Brain microvascular endothelial cell (primary cell): ENCODE measurements around the gene THBS2.

Experiments used
- DNase-seq: peaks from one replicate; pipeline ENCODE4 v3.0.0-alpha.2; 2020
- H3K27ac ChIP-seq: fragments of 250-450 bp; sonication (Bioruptor Pico); 2 replicates; pipeline ENCODE4 v1.5.1; 2020; ENCODE audit warnings: mild to moderate bottlenecking, moderate library complexity
- H3K27me3 ChIP-seq: fragments of 250-450 bp; sonication (Bioruptor Pico); replicated peaks from 2 replicates; pipeline ENCODE4 v1.5.1; 2020; ENCODE audit warnings: mild to moderate bottlenecking
- H3K36me3 ChIP-seq: fragments of 250-450 bp; sonication (Bioruptor Pico); replicated peaks from 2 replicates; pipeline ENCODE4 v1.5.1; 2020; ENCODE audit warnings: mild to moderate bottlenecking
- H3K4me3 ChIP-seq: 2 replicates; pipeline ENCODE4 v1.5.1; 2011; ENCODE audit warnings: low read depth, mild to moderate bottlenecking, control low read depth, low read length, moderate library complexity
- CTCF ChIP-seq: IDR thresholded peaks from 2 replicates; pipeline ENCODE4 v1.5.1; 2011; ENCODE audit warnings: low read depth, mild to moderate bottlenecking, moderate library complexity, low read length, control low read depth, inconsistent platforms; ENCODE audit errors: missing control alignments
- in situ Hi-C: cut with HindIII; loops from 2 replicates; pipeline ENCODE4 v1.10.0; 2017; ENCODE audit warnings: low sequenced_read_pairs, low pct_ligation_motif_present

Gene THBS2

GRCh38 chr6:169190144-169190584 lies 63.5 kb downstream of the THBS2 start:
- no peaks in the 10 kb centered on the region for H3K36me3 ChIP-seq
- TF ChIP-seq CTCF: no peak
- in situ Hi-C loops: no loop called here
- H3K27me3 ChIP-seq: no peaks in the 10 kb centered on the region
- H3K27ac ChIP-seq: peak overlapping the region; percentile 57
- peak; percentile 83 for DNase-seq
- H3K4me3 ChIP-seq: no peak overlapping the region

- Histone ChIP-seq H3K27ac (peak overlapping the region; percentile 57), H3K36me3 (no peaks in the 10 kb centered on the region), H3K27me3 (no peaks in the 10 kb centered on the region), H3K4me3 (no peak overlapping the region)
- no peak for TF ChIP-seq CTCF
- in situ Hi-C loops: no loop called here
- no peak for DNase-seq
Measured at GRCh38 chr6:169189686-169190085, 64.0 kb downstream of the THBS2 start.

- no peak overlapping the region for H3K4me3 ChIP-seq
- in situ Hi-C loops: no loop called here
- no peaks in the 10 kb centered on the region for H3K36me3 ChIP-seq
- no peak for DNase-seq
- no peak overlapping the region for H3K27ac ChIP-seq
- H3K27me3 ChIP-seq: no peaks in the 10 kb centered on the region
- TF ChIP-seq CTCF: no peak
Measured at GRCh38 chr6:169189182-169189581, 64.5 kb downstream of the THBS2 start.

GRCh38 chr6:169188475-169188874 lies 65.2 kb downstream of the THBS2 start:
- no peak for TF ChIP-seq CTCF
- H3K4me3 ChIP-seq: no peak overlapping the region

GRCh38 chr6:169188051-169188470 lies 65.6 kb downstream of the THBS2 start:
- in situ Hi-C loops: no loop called here

More at GRCh38 chr6:169188475-169188874, 65.2 kb downstream of the THBS2 start:
- peak; percentile 88 for DNase-seq
- H3K27ac ChIP-seq: peak overlapping the region; percentile 37
- no peaks in the 10 kb centered on the region for H3K27me3 ChIP-seq
- in situ Hi-C loops: no loop called here
- no peaks in the 10 kb centered on the region for H3K36me3 ChIP-seq

More at GRCh38 chr6:169188051-169188470, 65.6 kb downstream of the THBS2 start:
- no peak for TF ChIP-seq CTCF
- no peaks in the 10 kb centered on the region for H3K27me3 ChIP-seq
- DNase-seq: no peak
- peak overlapping the region; percentile 37 for H3K27ac ChIP-seq
- no peak overlapping the region for H3K4me3 ChIP-seq
- no peaks in the 10 kb centered on the region for H3K36me3 ChIP-seq
